ENCODE data around the gene ADAT1.

ADAT1 gene

DNA sequence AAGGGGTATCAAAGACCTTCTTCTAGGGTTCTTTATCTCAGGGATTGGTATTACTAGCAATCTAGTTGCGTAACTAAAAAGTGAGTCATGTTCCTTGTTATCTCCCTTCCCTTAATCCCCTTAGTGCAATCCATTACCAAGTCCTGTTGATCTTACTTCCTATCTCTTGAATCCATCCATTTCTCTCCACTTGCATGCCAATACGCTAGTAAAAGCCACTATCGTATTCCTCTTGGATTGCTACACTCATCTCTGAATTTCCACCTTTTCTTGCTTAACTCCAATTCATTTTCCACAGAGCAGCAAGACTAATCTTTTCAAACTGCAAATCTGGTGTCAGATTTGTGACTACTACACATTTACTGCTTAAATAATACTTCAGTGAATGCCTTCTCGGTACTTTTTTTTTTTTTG, 1.8 kb upstream of the ADAT1 start (continued):
- TF ChIP-seq, protein P1, sequence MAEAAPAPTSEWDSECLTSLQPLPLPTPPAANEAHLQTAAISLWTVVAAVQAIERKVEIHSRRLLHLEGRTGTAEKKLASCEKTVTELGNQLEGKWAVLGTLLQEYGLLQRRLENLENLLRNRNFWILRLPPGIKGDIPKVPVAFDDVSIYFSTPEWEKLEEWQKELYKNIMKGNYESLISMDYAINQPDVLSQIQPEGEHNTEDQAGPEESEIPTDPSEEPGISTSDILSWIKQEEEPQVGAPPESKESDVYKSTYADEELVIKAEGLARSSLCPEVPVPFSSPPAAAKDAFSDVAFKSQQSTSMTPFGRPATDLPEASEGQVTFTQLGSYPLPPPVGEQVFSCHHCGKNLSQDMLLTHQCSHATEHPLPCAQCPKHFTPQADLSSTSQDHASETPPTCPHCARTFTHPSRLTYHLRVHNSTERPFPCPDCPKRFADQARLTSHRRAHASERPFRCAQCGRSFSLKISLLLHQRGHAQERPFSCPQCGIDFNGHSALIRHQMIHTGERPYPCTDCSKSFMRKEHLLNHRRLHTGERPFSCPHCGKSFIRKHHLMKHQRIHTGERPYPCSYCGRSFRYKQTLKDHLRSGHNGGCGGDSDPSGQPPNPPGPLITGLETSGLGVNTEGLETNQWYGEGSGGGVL (tag by site-specific recombination; IDR thresholded peaks at IDR 0.05): peak; percentile 76
- TF ChIP-seq, protein P2, sequence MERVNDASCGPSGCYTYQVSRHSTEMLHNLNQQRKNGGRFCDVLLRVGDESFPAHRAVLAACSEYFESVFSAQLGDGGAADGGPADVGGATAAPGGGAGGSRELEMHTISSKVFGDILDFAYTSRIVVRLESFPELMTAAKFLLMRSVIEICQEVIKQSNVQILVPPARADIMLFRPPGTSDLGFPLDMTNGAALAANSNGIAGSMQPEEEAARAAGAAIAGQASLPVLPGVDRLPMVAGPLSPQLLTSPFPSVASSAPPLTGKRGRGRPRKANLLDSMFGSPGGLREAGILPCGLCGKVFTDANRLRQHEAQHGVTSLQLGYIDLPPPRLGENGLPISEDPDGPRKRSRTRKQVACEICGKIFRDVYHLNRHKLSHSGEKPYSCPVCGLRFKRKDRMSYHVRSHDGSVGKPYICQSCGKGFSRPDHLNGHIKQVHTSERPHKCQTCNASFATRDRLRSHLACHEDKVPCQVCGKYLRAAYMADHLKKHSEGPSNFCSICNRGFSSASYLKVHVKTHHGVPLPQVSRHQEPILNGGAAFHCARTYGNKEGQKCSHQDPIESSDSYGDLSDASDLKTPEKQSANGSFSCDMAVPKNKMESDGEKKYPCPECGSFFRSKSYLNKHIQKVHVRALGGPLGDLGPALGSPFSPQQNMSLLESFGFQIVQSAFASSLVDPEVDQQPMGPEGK (tag by site-specific recombination; IDR thresholded peaks at IDR 0.05): 0 out of 2 replicates have a peak, but pooled peaks have one; percentile 38
- TF ChIP-seq, protein P3, sequence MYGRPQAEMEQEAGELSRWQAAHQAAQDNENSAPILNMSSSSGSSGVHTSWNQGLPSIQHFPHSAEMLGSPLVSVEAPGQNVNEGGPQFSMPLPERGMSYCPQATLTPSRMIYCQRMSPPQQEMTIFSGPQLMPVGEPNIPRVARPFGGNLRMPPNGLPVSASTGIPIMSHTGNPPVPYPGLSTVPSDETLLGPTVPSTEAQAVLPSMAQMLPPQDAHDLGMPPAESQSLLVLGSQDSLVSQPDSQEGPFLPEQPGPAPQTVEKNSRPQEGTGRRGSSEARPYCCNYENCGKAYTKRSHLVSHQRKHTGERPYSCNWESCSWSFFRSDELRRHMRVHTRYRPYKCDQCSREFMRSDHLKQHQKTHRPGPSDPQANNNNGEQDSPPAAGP (tag by site-specific recombination; IDR thresholded peaks at IDR 0.05): 0 out of 2 replicates have a peak, but pooled peaks have one; percentile 26
- TF ChIP-seq, protein P4, sequence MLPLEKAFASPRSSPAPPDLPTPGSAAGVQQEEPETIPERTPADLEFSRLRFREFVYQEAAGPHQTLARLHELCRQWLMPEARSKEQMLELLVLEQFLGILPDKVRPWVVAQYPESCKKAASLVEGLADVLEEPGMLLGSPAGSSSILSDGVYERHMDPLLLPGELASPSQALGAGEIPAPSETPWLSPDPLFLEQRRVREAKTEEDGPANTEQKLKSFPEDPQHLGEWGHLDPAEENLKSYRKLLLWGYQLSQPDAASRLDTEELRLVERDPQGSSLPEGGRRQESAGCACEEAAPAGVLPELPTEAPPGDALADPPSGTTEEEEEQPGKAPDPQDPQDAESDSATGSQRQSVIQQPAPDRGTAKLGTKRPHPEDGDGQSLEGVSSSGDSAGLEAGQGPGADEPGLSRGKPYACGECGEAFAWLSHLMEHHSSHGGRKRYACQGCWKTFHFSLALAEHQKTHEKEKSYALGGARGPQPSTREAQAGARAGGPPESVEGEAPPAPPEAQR (tag by site-specific recombination; IDR thresholded peaks at IDR 0.05): 0 out of 2 replicates have a peak, but pooled peaks have one; percentile 7
- TF ChIP-seq TRIM28 (IDR thresholded peaks at IDR 0.05; ENCODE audit: borderline replicate concordance, low read length): peak; percentile 68; the same call in 1 of the 2 replicates
- TF ChIP-seq, protein P5, sequence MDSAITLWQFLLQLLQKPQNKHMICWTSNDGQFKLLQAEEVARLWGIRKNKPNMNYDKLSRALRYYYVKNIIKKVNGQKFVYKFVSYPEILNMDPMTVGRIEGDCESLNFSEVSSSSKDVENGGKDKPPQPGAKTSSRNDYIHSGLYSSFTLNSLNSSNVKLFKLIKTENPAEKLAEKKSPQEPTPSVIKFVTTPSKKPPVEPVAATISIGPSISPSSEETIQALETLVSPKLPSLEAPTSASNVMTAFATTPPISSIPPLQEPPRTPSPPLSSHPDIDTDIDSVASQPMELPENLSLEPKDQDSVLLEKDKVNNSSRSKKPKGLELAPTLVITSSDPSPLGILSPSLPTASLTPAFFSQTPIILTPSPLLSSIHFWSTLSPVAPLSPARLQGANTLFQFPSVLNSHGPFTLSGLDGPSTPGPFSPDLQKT (IDR thresholded peaks at IDR 0.05; ENCODE audit: borderline replicate concordance, low read depth, low read length): no peak

DNA sequence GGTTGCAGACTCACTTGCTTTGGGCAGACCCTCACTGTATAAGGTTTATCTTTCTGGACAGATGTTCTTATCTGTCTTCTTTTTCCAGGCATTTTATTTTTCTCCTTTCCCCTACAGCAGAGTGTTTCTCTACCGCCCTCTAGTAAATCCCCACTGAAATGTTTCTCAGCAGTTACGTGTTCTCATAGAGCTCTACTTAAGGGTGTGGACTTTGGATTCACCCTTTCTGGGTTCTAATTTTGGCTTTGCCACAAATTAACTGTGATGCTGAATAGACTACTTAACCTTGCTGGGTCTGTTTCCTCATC, 2.0 kb downstream of the ADAT1 start:
- POLR2A ChIA-PET: interaction anchor here (1.1 to 2.9 kb wide), 3 partner anchors 11 to 104 kb away, joined by 3 to 26 read pairs (median 9); partner anchors contain the start of gene GABARAPL2
- Histone ChIP-seq H3K36me3 (ENCODE audit: control insufficient read depth in 2 of 2, insufficient read depth in 1 of 2, low read length in 2 of 2) (peaks cover 27 to 52% of the 10 kb centered on the region in 2 experiments), H3K4me1 (ENCODE audit: control insufficient read depth, insufficient read depth, low read length) (peaks cover 6% of the 10 kb centered on the region; the same call in 1 of the 2 replicates), H3K9me3 (ENCODE audit: control insufficient read depth, insufficient read depth, low read depth, low read length) (no peaks in the 10 kb centered on the region), H3K4me3 (ENCODE audit: low read depth, low read length) (no peak overlapping the region), H3K27ac (ENCODE audit: extremely low read depth, low read depth, low read length) (no peak overlapping the region)
- CTCF ChIA-PET: interaction anchor here (0.6 to 2.8 kb wide), 8 partner anchors 11 to 1585 kb away, joined by 3 to 21 read pairs (median 4); no protein-coding TSS in a partner anchor
- TF ChIP-seq ZNF366 (tag by site-specific recombination; conservative IDR thresholded peaks at IDR 0.05): no peak
- peak; percentile 100 for TF ChIP-seq ZNF677 (tag by site-specific recombination; IDR thresholded peaks at IDR 0.05)
- TF ChIP-seq ZBTB7A (tag by site-specific recombination; IDR thresholded peaks at IDR 0.05; ENCODE audit: low read depth): no peak
- TF ChIP-seq, protein P6, sequence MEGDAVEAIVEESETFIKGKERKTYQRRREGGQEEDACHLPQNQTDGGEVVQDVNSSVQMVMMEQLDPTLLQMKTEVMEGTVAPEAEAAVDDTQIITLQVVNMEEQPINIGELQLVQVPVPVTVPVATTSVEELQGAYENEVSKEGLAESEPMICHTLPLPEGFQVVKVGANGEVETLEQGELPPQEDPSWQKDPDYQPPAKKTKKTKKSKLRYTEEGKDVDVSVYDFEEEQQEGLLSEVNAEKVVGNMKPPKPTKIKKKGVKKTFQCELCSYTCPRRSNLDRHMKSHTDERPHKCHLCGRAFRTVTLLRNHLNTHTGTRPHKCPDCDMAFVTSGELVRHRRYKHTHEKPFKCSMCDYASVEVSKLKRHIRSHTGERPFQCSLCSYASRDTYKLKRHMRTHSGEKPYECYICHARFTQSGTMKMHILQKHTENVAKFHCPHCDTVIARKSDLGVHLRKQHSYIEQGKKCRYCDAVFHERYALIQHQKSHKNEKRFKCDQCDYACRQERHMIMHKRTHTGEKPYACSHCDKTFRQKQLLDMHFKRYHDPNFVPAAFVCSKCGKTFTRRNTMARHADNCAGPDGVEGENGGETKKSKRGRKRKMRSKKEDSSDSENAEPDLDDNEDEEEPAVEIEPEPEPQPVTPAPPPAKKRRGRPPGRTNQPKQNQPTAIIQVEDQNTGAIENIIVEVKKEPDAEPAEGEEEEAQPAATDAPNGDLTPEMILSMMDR (tag by site-specific recombination; IDR thresholded peaks at IDR 0.05): peak; percentile 64
- peak; percentile 70; the same call in 1 of the 2 replicates for TF ChIP-seq MZF1 (tag by site-specific recombination; IDR thresholded peaks at IDR 0.05; ENCODE audit: borderline replicate concordance)
- TF ChIP-seq PRDM1 (tag by site-specific recombination; IDR thresholded peaks at IDR 0.05): 0 out of 2 replicates have a peak, but pooled peaks have one; percentile 20
